Glomerular visceral epithelial cell (primary cell): ENCODE results near the gene CD1C.
"Not testable (repeated sequence)": the region's sequence is repeated elsewhere in the genome, so short reads cannot be mapped to it uniquely, and the experiment has no call there.

Experiments used
- DNase-seq: peaks from one replicate; pipeline ENCODE4 v3.0.0-alpha.2; 2016; ENCODE audit errors: extremely low spot score

The CD1C gene

DNA sequence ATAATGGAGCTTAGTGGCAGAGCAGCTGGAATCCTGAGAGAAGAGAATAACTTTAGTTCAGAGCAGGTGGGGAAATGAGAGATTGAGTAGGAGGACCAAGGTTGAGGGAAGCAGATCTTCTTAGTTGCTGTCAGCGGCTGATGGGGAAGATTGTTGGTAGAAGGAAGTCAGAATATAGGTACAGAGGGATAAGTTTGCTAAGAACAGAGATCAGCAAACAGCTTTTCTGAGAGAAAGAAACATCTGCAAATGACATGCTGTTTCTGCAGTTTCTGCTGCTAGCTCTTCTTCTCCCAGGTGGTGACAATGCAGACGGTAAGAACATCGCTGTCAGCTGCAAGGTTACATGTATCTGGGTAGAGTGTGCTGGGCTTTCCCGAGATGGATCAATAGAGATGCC, at the start of gene CD1C:
CD1C (plus strand) TSS at position 113 of the 400 bp plus-strand sequence; CDS start at position 255, 142 bp downstream.
- DNase-seq: no peak

DNA sequence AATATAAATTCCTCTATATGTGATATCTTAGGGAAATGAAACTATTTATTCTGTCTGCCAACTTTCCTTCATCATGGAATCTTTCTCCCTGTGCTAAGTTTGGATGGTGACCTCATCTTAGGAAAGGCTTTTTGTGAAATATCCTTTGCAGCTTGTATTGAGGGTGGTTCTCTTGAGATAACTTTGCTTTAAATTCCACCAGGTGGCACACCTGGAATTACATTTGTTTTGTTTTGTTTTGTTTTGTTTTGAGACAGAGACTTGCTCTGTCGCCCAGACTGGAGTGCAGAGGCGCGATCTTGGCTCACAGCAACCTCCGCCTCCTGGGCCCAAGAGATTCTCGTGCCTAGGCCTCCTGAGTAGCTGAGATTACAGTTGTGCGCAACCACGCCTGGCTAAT, 43.1 kb upstream of the CD1C start:
- no peak for DNase-seq

DNA sequence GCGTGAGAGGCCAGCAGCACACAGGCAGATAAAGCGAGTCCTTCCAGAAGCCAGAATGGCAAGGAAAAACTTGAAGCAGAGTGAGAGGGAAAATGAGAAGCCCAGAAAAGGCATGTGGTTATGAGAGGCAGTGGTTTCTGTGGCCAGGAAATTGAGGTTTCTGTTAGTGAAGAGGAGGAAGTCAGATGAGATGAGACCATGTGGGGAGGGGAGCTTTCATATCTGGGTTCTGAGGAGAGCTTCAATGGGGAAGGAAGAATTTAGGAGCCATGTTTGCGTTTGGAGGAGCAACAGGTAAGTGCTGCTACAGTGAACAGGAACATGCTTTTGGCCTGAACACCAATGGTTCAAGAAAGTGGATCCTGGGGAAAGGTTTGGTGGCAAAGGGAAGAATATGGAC, 41.6 kb upstream of the CD1C start:
- DNase-seq: no peak

DNA sequence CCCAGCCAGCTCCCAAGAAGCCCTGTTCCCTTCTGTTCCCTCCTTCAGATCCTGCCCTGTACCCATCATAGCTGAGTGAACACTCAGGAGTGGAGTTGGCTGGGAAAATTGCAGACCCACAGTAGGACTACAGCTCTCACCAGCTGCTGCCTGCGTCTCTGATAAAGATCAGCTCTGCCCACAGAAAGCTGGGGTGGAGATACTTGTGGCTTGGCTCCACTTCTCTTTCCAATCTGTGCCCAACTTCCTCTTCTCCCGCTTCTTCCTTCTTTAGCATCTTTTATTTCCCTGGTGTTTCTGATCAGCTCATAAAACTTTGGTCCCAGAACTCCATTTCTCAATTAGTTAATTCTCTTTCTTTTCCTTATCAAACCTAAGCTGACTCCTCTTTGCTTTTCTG, 41.0 kb upstream of the CD1C start:
- no peak for DNase-seq

GRCh38 chr1:158249646-158250045, 40.1 kb upstream of the CD1C start:
- DNase-seq: no peak

DNA sequence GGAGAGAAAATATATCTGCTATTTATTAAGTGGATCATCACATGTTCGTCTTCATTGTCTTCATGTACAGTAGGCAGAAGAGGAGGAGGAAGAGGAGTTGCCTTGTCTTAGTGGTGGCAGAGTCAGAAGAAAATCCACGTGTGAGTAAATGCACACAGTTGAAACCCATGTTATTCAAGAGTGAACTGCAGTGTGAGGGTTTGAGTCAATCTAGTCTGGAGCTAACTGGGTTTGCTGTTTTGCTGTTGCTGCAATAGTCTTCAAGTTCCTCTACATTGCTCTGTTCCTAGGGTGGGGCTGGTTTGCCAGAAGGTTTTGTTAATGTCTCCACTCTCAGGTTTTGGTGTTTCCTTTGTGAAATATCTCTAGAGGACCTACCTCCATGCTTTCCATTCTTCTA, 38.6 kb upstream of the CD1C start:
- no peak for DNase-seq

- DNase-seq: no peak
Measured at GRCh38 chr1:158255656-158256055, 34.1 kb upstream of the CD1C start.

- DNase-seq: not testable (repeated sequence)
Measured at GRCh38 chr1:158256747-158257146, 33.0 kb upstream of the CD1C start.

DNA sequence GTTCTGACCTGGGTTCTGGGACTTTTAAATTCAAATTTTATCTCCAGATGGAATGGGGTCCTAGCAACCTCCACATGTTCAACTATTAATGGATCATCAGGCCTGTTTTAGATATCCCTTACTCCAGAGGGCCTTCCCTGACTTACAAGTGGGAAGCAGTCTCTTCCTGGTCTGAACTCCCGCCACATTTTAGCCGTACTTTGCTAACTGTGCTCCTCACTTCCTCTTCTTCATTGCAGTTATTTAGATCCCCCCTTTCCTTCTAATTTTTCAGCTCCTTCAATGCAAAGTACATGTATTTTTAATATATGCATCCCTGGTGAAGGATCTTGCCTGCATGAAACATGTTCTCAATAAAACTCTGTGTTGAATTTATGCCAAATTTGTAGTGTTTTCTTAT, 31.8 kb upstream of the CD1C start:
- no peak for DNase-seq

- no peak for DNase-seq
Measured at GRCh38 chr1:158259117-158259516, 30.6 kb upstream of the CD1C start.

DNA sequence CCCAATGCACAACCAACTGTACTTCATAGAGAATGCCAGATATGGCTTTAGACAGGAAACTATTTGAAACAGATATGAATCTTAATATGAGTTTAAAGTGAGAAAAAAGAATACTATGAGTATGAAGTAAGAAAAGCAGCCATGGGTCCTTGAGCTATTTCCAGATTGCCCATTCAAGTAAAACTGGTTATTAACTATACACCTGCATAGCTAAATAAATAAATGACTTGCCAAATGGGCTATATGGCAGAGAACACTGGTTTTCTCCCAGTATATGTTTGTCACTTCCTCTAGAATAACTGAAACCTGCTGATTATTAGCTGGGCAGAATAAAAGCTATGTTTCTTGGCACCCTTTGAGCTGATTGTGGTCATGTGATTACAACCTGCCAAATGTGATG, 17.0 kb upstream of the CD1C start:
- no peak for DNase-seq

DNA sequence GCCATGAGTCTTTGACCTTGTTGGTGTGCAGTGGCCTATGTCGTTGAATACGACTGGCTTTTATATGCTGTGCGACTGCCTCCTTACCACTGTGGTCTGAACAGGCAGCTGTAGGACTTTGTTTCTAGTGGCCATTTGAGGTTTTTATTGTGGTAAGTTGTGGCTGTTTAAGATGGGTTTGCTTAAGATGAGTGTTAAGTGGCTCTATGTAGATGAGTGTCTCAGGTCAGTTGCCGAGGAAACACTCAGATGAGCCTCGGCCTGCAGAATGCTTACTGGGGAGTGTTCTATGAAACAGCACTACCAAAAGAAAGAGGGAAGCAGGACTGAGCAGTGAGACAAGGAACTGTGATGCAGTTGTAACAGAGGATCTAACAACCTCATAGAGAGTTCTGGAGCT, 14.9 kb upstream of the CD1C start:
- no peak for DNase-seq

DNA sequence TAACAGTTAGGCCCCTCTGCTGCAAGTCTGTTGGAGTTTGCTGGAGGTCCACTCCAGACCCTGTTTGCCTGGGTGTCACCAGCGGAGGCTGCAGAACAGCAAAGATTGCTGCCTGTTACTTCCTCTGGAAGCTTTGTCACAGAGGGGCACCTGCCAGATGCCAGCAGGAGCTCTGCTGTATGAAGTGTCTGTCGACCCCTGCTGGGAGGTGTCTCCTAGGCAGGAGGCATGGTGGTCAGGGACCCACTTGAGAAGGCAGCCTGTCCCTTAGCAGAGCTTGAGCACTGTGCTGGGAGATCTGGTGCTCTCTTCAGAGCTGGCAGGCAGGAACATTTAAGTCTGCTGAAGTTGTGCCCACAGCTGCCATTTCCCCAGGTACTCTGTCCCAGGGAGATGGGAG, 7.3 kb upstream of the CD1C start:
- not testable (repeated sequence) for DNase-seq

DNA sequence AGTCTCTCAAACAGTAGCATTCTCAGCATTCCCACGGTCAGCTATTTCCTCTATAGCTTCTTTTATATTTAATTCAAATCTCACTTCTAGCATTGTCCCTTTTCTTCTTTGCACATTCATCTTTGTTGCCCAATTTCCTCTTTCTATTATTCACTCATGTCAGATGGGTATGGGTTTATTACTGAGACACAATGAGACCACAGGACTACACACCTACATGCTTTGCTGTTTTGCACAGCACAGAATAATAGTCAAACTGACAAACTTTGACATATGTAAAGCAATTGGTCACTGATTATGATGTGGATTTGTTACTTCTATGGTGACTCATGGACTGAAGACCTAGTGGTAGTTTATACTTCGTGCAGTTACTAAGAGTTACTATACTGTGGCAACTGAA, 5.8 kb upstream of the CD1C start:
- peak; percentile 18 for DNase-seq

- peak; percentile 62 for DNase-seq
Measured at GRCh38 chr1:158285756-158286241, 3.9 kb upstream of the CD1C start.

DNA sequence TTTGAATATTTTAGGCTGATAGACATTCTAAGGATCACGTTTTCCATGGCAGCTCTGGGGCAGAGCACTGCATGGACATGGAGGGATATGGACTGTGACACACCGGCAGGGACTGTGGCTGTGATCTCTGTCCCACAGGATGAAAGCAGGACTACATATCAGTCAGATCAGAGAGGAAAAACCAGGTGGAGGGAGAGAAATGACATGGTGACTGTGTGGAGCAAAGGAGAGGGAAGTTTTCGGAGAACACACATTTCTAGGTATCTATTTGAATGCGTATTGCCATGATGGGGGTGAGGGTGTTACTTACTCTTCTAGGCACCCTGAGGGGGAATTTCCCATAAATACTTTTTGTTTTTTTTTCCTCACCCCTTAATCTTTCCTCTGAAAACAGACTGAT, 3.2 kb upstream of the CD1C start:
- DNase-seq: no peak

DNA sequence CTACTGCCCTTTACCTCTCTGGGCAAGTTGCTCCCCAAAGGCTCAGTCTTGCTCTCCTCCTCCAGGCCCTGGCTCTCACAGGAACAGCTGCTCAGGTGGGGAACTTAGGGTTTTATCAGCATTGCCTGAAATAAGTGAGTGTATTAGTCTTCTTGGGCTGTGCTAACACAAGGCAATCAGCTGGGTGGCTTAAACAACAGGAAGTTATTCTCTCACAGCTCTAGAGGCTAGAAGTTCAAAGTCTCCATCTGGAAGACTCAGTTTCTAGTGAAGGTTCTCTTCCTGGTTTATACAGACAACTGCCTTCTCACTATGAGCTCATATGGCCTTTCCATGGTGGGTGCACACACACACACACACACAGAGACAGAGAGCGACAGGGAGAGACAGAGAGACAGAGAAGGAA, 2.8 kb upstream of the CD1C start:
- DNase-seq: no peak

DNA sequence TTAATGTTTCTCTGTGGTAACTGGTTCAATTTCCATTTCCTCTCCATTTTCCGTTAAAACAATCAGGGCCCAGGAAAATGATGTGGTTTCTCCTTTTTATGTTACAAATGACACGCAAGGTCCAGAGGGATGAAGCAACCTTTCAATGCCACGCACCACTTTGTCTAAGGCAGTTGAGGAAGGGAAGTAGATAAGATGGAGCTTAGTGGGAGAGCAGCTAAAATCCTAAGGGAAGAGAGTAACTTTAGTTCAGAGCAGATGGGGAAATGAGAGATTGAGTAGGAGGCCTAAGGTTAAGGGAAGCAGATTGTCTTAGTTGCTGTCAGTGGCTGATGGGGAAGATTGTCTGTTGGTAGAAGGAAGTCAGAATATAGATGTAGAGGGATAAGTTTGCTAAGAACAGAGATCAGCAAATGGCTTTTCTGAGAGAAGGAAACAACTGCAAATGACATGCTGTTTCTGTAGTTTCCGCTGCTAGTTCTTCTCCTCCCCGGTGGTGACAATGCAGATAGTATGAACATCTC, 660 bp downstream of the CD1C start:
- DNase-seq: no peak

DNA sequence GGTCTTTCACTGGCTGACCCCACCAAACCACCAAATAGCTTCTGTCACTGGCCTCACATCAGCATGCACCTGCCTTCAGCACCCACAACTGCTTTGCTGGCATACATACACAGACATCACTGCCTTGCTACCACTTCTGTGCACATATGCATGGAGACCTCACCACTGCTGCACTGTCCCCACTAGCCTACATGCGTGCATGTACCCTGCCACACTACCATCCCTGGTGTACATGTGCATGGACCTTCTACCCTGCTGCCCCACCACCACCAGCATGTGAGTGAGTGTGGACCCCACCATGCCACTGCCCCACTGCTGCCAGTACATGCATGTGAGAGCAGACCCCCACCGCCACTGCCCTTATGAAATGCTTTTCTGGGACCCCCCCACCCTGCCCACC, 6.1 kb downstream of the CD1C start:
- DNase-seq: no peak

- DNase-seq: no peak
Measured at GRCh38 chr1:158310623-158311022, 20.9 kb downstream of the CD1C start.

GRCh38 chr1:158311066-158311465, 21.3 kb downstream of the CD1C start:
- no peak for DNase-seq

DNA sequence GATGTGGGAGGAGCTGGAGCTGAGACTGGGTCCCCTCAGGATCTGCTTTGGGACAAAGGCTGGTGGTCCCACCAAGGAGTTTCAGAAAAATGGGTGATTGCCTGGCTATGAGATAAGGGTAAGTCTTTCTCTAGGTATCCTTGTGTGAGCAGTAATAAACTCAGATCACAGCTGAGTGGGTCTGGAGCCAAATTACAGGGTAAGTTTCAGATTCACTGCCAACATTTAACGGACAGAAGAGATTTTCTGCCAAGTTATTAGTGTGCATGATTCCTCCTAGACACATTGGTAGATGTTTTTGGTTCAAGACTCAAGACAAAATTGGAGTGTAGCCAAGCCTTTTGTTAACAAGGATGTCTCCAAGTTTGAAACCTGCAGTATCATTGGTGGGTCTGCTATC, 34.1 kb downstream of the CD1C start:
- no peak for DNase-seq

DNA sequence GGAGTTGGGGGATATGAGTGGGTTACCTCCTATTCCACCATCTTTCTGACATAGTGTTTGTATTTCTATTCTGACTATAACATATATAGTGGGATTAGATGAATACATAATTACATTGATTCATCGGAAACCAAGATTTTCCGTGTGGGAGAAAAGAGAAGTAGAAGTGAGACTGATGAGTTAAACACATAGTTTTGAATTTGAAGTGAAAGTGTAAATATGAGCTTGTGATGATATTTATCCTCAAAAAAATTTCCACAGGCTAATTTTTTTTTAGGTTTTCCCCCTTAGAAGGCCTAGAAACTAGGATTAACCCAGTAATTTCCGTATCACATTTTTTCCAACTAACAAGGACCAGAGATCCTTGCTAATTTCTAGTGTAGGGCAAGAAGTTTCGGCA, 34.7 kb downstream of the CD1C start:
- no peak for DNase-seq

GRCh38 chr1:158327481-158327880, 37.8 kb downstream of the CD1C start:
- DNase-seq: no peak

DNA sequence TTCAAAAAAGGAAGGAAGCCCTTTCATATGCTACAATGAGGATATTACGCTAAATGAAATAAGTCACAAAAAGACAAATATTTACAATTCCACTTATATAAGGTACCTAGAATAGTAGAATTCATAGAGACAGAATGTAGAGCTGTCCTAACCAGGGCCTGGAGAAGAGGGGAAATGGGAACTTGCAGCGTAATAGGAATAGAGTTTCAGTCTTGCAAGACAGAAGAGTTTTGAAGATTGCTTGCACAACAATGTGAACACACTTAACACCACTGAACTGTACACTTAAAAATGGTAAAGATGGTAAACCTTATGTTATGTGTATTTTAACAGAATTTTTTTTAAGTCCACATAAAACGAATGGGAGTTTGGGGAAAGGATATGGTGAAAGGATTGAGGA, 38.7 kb downstream of the CD1C start:
- no peak for DNase-seq
